Measurements from ENCODE around the gene CYFIP1. TPM values are rescaled to one million over a fixed set of nuclear protein-coding genes. Genes with fewer than 3 reads are reported as not detected.

The CYFIP1 gene
- total RNA-seq, 1 experiment from 2014 or later: 55.8 TPM

- DNase-seq (ENCODE audit: low read depth): no peak
These were observed 29.7 kb downstream of the CYFIP1 start for GRCh38 chr15:22950256-22950990.

GRCh38 chr15:22949074-22949547 lies 31.1 kb downstream of the CYFIP1 start:
- DNase-seq (ENCODE audit: low read depth): peak; percentile 65

DNA sequence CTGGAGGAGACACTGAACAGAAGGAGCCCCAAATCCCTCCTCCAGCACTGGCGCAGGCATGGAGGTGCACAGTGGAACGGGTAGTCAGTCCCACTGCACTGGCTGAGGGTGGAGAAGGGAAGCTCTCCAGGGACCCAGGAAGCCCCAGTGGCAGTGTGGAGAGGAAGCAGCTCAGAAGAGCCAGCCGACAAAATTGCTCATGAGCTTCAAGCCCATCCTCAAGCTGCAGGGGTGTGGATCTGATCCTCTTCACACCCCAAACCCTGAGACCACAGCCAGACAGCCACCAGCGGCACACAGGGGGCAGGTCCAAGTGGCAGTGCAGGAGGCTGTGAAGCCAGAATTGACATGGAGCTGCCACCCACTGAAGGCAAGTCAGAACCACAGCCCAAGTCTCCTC lies 32.1 kb downstream of the CYFIP1 start:
- no peak for DNase-seq (ENCODE audit: low read depth)

- no peak for DNase-seq (ENCODE audit: low read depth)
These were observed 32.8 kb downstream of the CYFIP1 start for GRCh38 chr15:22947101-22948000.

GRCh38 chr15:22945071-22945470 lies 35.1 kb downstream of the CYFIP1 start:
- no peak for DNase-seq (ENCODE audit: low read depth)

DNA sequence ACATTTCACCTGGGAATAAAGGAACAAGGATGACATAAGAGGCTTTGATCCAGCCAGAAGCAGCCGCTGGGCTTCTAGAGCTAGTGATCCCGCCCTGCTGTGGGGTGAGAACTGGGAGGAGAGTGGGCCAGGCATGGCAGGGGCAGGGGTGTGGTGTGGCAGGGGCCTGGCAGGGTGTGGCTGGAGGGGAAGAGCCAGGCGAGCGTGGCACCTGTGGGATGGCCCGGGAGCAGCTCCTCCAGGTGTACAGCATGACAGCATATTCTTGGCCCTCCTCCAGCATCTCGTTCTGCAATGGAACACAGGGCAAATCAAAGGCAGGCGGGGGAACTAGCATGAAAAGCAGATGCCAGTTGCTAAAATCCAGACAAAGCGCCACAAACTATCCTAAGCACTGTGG lies 35.5 kb downstream of the CYFIP1 start:
- DNase-seq (ENCODE audit: low read depth): no peak

DNA sequence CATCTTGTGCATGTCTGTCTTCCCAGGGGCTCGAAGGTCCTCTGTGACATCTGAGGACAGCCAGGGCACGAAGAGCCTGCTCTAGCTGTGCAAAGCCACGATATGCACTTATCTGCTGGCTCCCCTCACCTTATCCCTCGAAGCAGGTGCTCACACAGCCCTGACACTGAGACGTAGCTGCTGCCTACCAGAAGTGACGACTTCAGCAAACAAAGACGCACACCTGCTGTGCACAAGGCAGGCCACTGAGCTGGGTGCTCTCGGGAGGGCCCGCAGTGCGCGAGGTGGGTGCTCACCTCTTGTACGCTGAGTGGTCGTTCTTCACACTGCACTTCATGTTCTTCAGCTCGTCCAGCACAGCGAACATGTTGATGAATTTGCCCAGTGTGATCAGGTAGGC lies 37.3 kb downstream of the CYFIP1 start:
- DNase-seq (ENCODE audit: low read depth): no peak

GRCh38 chr15:22942306-22942855 lies 37.8 kb downstream of the CYFIP1 start:
- DNase-seq (ENCODE audit: low read depth): no peak

GRCh38 chr15:22941179-22941578 lies 39.0 kb downstream of the CYFIP1 start:
- no peak for DNase-seq (ENCODE audit: low read depth)

DNA sequence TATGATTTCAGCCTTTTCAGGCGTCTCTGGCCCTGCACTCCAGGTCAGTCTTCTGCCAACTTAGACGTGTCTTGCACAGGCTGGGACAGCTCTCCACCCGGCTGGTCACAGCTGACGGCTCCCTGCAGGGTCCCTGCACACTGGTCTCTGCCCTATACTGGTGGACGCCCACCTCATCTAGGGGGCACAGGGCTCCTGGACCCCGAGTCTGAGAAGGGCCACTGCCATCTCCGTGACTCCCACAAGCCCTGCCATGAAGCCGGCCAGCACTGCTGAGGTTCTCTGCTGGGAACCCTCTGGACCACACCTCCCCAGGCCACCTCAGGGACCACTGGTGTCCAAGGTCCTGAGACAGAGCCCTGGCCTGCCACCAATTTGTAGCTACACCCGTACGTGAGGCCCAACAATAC lies 40.5 kb downstream of the CYFIP1 start:
- DNase-seq (ENCODE audit: low read depth): no peak

- no peak for DNase-seq (ENCODE audit: low read depth)
These were observed 41.1 kb downstream of the CYFIP1 start for GRCh38 chr15:22939051-22939450.

GRCh38 chr15:22936577-22937472 lies 43.3 kb downstream of the CYFIP1 start:
- DNase-seq (ENCODE audit: low read depth): no peak

- no peak for DNase-seq (ENCODE audit: low read depth)
These were observed 46.5 kb downstream of the CYFIP1 start for GRCh38 chr15:22933641-22934061.

DNA sequence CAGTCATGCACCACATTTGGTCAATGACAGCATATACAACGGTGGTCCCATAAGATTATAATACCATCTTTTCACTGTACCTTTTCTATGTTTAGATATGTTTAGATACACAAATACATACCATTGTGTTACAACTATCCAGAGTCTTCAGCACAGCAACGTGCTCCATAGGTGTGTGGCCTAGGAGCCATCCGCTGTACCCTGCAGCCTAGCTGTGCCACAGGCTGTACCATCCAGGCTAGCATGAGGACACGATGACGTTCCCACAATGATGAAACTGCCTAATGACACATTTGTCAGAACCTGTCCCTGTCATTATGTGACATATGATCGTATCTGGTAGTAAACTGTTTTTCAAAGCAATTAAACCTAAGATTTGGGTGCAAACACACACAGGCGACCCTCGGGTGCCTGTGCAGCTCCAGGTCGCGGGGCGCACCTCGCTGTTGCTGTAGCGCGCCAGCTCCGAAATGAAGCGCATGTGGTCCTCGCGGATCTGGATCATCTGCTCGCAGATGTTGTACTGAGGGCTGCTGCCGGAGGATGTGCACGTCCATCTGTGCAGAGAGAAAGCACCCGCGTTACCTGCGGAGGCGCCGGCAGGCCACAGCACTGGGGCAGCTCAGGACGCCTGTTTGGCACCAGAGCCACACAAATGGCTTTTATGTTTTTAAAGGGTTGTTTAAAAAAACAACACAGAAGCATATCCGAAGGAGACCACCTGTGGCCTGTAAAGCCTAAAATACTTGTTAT lies 48.2 kb downstream of the CYFIP1 start:
- no peak for DNase-seq (ENCODE audit: low read depth)

GRCh38 chr15:22930782-22931484 lies 49.2 kb downstream of the CYFIP1 start:
- no peak for DNase-seq (ENCODE audit: low read depth)

- no peak for DNase-seq (ENCODE audit: low read depth)
These were observed 52.4 kb downstream of the CYFIP1 start for GRCh38 chr15:22927761-22928160.

GRCh38 chr15:22925875-22926274 lies 54.3 kb downstream of the CYFIP1 start:
- DNase-seq (ENCODE audit: low read depth): no peak

- no peak for DNase-seq (ENCODE audit: low read depth)
These were observed 58.2 kb downstream of the CYFIP1 start for GRCh38 chr15:22922003-22922402.

DNA sequence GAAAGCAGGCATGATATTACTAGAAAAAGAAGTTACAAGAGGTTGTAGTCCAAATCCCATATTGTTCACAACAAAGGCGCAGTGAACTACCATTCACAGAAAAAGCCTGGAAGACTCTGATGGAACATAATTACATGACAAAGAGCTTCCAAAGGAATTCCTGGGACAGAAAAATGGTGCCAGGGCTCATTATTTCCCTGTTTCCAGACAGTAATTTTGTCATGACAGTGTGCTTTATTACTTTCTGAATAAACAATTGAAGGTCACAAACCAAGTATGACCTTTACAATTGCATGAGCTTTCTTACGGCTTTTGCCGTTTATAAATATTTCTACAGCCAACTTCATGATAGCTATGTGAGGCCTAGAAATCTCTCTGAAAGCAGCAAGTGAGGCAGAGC lies 61.0 kb downstream of the CYFIP1 start:
- DNase-seq (ENCODE audit: low read depth): no peak

DNA sequence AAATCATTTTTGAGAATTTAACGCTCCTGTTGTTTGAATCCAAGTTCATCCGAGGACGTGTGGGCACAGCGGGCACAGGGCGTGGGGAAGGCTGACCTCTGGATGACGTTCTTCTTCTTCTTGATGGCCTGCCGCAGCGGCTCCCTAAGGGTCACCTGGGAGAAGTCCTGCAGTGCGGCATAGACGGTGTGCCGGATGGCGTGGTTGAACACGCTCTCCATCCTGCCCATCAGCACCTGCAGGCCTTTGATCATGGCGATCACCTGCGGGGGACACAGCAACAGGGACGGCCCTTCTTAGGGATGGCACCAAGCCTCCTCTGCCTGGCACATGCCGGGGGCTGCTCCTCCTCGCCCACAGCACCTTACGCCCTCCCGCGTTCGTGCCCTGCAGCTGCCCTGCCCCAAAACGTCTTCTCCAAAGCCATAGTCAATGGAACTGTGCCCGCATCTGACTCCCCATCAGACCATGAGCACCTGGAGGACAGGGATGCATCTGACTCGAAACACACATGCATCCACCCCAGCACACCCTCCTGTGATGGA lies 61.5 kb downstream of the CYFIP1 start:
- DNase-seq (ENCODE audit: low read depth): no peak
